DMS 273 treated with DMSO at 0.1 percent for 48 hours (cell line): ENCODE data around the gene PODXL.
A peak's percentile ranks its signal among the peaks of the same experiment; 100 is the strongest.
"Not testable (repeated sequence)": the region's sequence is repeated elsewhere in the genome, so short reads cannot be mapped to it uniquely, and the experiment has no call there.

Experiments used
- DNase-seq: peaks from one replicate; lab custom pipeline; 2025; lab: John Stamatoyannopoulos, UW

PODXL gene

GRCh38 chr7:131538071-131538812 lies 18.2 kb downstream of the PODXL start:
- DNase-seq = no peak

GRCh38 chr7:131537571-131537978 lies 18.9 kb downstream of the PODXL start:
- peak; percentile 39 for DNase-seq

- DNase-seq = no peak
Measured at GRCh38 chr7:131536361-131536849, 20.0 kb downstream of the PODXL start.

GRCh38 chr7:131533566-131534561 lies 22.6 kb downstream of the PODXL start:
- no peak for DNase-seq

GRCh38 chr7:131533151-131533559 lies 23.3 kb downstream of the PODXL start:
- DNase-seq = no peak

GRCh38 chr7:131532570-131533091 lies 23.8 kb downstream of the PODXL start:
- DNase-seq = no peak

- DNase-seq = no peak
Measured at GRCh38 chr7:131530137-131530536, 26.3 kb downstream of the PODXL start.

- no peak for DNase-seq
Measured at GRCh38 chr7:131529617-131530016, 26.8 kb downstream of the PODXL start.

- no peak for DNase-seq
Measured at GRCh38 chr7:131529179-131529578, 27.2 kb downstream of the PODXL start.

- no peak for DNase-seq
Measured at GRCh38 chr7:131527456-131527855, 29.0 kb downstream of the PODXL start.

GRCh38 chr7:131525820-131526219 lies 30.6 kb downstream of the PODXL start:
- no peak for DNase-seq

- no peak for DNase-seq
Measured at GRCh38 chr7:131524703-131525102, 31.7 kb downstream of the PODXL start.

- DNase-seq = no peak
Measured at GRCh38 chr7:131524115-131524514, 32.3 kb downstream of the PODXL start.

- no peak for DNase-seq
Measured at GRCh38 chr7:131522325-131522930, 34.0 kb downstream of the PODXL start.

- DNase-seq = no peak
Measured at GRCh38 chr7:131521651-131522163, 34.7 kb downstream of the PODXL start.

GRCh38 chr7:131518626-131519025 lies 37.8 kb downstream of the PODXL start:
- DNase-seq = no peak

GRCh38 chr7:131517218-131517923 lies 39.1 kb downstream of the PODXL start:
- no peak for DNase-seq

- DNase-seq = not testable (repeated sequence)
Measured at GRCh38 chr7:131515471-131515870, 41.0 kb downstream of the PODXL start.

- DNase-seq = peak; percentile 43
Measured at GRCh38 chr7:131513245-131514061, 43.0 kb downstream of the PODXL start.
